HG02678 (cell line): Measurements from ENCODE around the gene ROBO4.

Experiments
- ATAC-seq: cut with Tn5 transposase; IDR thresholded peaks from one replicate; pipeline ENCODE4 v1.9.1; 2021; ENCODE audit warnings: mild to moderate bottlenecking, moderate library complexity; ENCODE audit not compliant: unreplicated experiment

ROBO4 gene

GRCh38 chr11:124875401-124875800, 22.3 kb downstream of the ROBO4 start:
- no peak for ATAC-seq

GRCh38 chr11:124874571-124875255, 23.0 kb downstream of the ROBO4 start:
- ATAC-seq = no peak

GRCh38 chr11:124873951-124874350, 23.7 kb downstream of the ROBO4 start:
- no peak for ATAC-seq

GRCh38 chr11:124872741-124873140, 24.9 kb downstream of the ROBO4 start:
- ATAC-seq = no peak

GRCh38 chr11:124872280-124872679, 25.4 kb downstream of the ROBO4 start:
- ATAC-seq = no peak

- ATAC-seq = no peak
These were observed 27.2 kb downstream of the ROBO4 start for GRCh38 chr11:124870430-124870829.

- no peak for ATAC-seq
These were observed 27.7 kb downstream of the ROBO4 start for GRCh38 chr11:124869856-124870387.

GRCh38 chr11:124869331-124869730, 28.3 kb downstream of the ROBO4 start:
- no peak for ATAC-seq

GRCh38 chr11:124868331-124869274, 29.1 kb downstream of the ROBO4 start:
- no peak for ATAC-seq

GRCh38 chr11:124867700-124868099, 30.0 kb downstream of the ROBO4 start:
- ATAC-seq = peak; percentile 59

GRCh38 chr11:124865902-124866851, 31.5 kb downstream of the ROBO4 start:
- ATAC-seq = peak; percentile 54

- no peak for ATAC-seq
These were observed 32.3 kb downstream of the ROBO4 start, which contains the start of gene ROBO3 for GRCh38 chr11:124865181-124865901. TSS of gene ROBO3 (plus strand) at chr11:124865432. CDS start at chr11:124865578, 146 bp downstream.

GRCh38 chr11:124864892-124865180, 32.8 kb downstream of the ROBO4 start:
- ATAC-seq = no peak

GRCh38 chr11:124864176-124864891, 33.3 kb downstream of the ROBO4 start:
- no peak for ATAC-seq

- ATAC-seq = no peak
These were observed 33.9 kb downstream of the ROBO4 start for GRCh38 chr11:124863826-124864165.

- no peak for ATAC-seq
These were observed 34.4 kb downstream of the ROBO4 start for GRCh38 chr11:124863137-124863825.

GRCh38 chr11:124861670-124862069, 36.0 kb downstream of the ROBO4 start:
- ATAC-seq = no peak

- ATAC-seq = no peak
These were observed 38.5 kb downstream of the ROBO4 start for GRCh38 chr11:124859171-124859570.

GRCh38 chr11:124846070-124846673, 51.5 kb downstream of the ROBO4 start:
- ATAC-seq = no peak
